SK-N-SH treated with all-trans-retinoic acid at 6 μM for 48 hours (cell line): Measurements from ENCODE around the gene PIGU.
"Not testable (repeated sequence)": the region's sequence is repeated elsewhere in the genome, so short reads cannot be mapped to it uniquely, and the experiment has no call there.

Source experiments
- ATAC-seq: fragments of 200-7000 bp; cut with Tn5 transposase; 3 replicates; pipeline ENCODE4 v1.9.1; 2020; ENCODE audit warnings: mild to moderate bottlenecking, moderate library complexity
- BACH2 ChIP-seq: fragments of 250-450 bp; sonication (Bioruptor Pico); IDR thresholded peaks from 2 replicates; pipeline ENCODE4 v1.9.0; 2021; ENCODE audit warnings: mild to moderate bottlenecking, borderline replicate concordance
- CSDC2 ChIP-seq: fragments of 250-450 bp; sonication (Bioruptor Pico); IDR thresholded peaks from 2 replicates; pipeline ENCODE4 v1.5.0; 2020; ENCODE audit warnings: mild to moderate bottlenecking, moderate library complexity
- ESRRG ChIP-seq: fragments of 250-450 bp; sonication (Bioruptor Pico); IDR thresholded peaks from 2 replicates; pipeline ENCODE4 v1.6.1; 2021; ENCODE audit warnings: mild to moderate bottlenecking
- ISL1 ChIP-seq: fragments of 250-450 bp; sonication (Bioruptor Pico); IDR thresholded peaks from 2 replicates; pipeline ENCODE4 v2.1.2; 2022; ENCODE audit warnings: mild to moderate bottlenecking, moderate library complexity
- PPARA ChIP-seq: fragments of 250-450 bp; sonication (Bioruptor Pico); IDR thresholded peaks from 2 replicates; pipeline ENCODE4 v1.5.0; 2020; ENCODE audit warnings: mild to moderate bottlenecking, borderline replicate concordance
- RARB ChIP-seq: fragments of 250-450 bp; sonication (Bioruptor Pico); IDR thresholded peaks from 2 replicates; pipeline ENCODE4 v1.8.0; 2021; ENCODE audit warnings: mild to moderate bottlenecking, moderate library complexity
- SNAI2 ChIP-seq: fragments of 250-450 bp; sonication (Bioruptor Pico); IDR thresholded peaks from 2 replicates; pipeline ENCODE4 v1.5.0; 2020; ENCODE audit warnings: mild to moderate bottlenecking, moderate library complexity
- TCF4 ChIP-seq: fragments of 250-450 bp; sonication (Bioruptor Pico); IDR thresholded peaks from 2 replicates; pipeline ENCODE4 v1.8.0; 2021; ENCODE audit warnings: mild to moderate bottlenecking, moderate library complexity, borderline replicate concordance
- TOX ChIP-seq: fragments of 250-450 bp; sonication (Bioruptor Pico); IDR thresholded peaks from 2 replicates; pipeline ENCODE4 v1.8.0; 2021; ENCODE audit warnings: mild to moderate bottlenecking, moderate library complexity, borderline replicate concordance
- ZC3H10 ChIP-seq: fragments of 250-450 bp; sonication (Bioruptor Pico); IDR thresholded peaks from 2 replicates; pipeline ENCODE4 v1.5.1; 2021; ENCODE audit warnings: mild to moderate bottlenecking, moderate library complexity
- ZFP3 ChIP-seq: fragments of 250-450 bp; sonication (Bioruptor Pico); IDR thresholded peaks from 2 replicates; pipeline ENCODE4 v1.5.0; 2020; ENCODE audit warnings: mild to moderate bottlenecking, moderate library complexity
- ZNF565 ChIP-seq: fragments of 450-650 bp; formaldehyde crosslinking; conservative IDR thresholded peaks from 2 replicates; pipeline ENCODE4 v1.5.0; 2020; ENCODE audit warnings: low read depth, mild to moderate bottlenecking, moderate library complexity
- ZNF70 ChIP-seq: fragments of 450-650 bp; formaldehyde crosslinking; IDR thresholded peaks from 2 replicates; pipeline ENCODE4 v1.5.0; 2020; ENCODE audit warnings: mild to moderate bottlenecking, moderate library complexity
- ZNF8 ChIP-seq: fragments of 450-650 bp; formaldehyde crosslinking; IDR thresholded peaks from 2 replicates; pipeline ENCODE4 v1.5.0; 2020; ENCODE audit warnings: mild to moderate bottlenecking, moderate library complexity
- TF ChIP-seq, protein P1 (sequence below): fragments of 250-450 bp; sonication (Bioruptor Pico); IDR thresholded peaks from 2 replicates; pipeline ENCODE4 v1.5.0; 2020; ENCODE audit warnings: mild to moderate bottlenecking, moderate library complexity
- TF ChIP-seq, protein P2 (sequence below): fragments of 250-450 bp; sonication (Bioruptor Pico); IDR thresholded peaks from 2 replicates; pipeline ENCODE4 v1.5.1; 2020; ENCODE audit warnings: low read depth, mild to moderate bottlenecking, moderate library complexity
- TF ChIP-seq, protein P3 (sequence below): fragments of 250-450 bp; sonication (Bioruptor Pico); IDR thresholded peaks from 2 replicates; pipeline ENCODE4 v1.5.1; 2021; ENCODE audit warnings: mild to moderate bottlenecking, moderate library complexity
- TF ChIP-seq, protein P4 (sequence below): fragments of 250-450 bp; sonication (Bioruptor Pico); IDR thresholded peaks from 2 replicates; pipeline ENCODE4 v1.8.0; 2021; ENCODE audit warnings: low read depth, mild to moderate bottlenecking, moderate library complexity, borderline replicate concordance
- TF ChIP-seq, protein P5 (sequence below): fragments of 250-450 bp; sonication (Bioruptor Pico); IDR thresholded peaks from 2 replicates; pipeline ENCODE4 v1.8.0; 2020; ENCODE audit warnings: mild to moderate bottlenecking, moderate library complexity, borderline replicate concordance

Gene PIGU

DNA sequence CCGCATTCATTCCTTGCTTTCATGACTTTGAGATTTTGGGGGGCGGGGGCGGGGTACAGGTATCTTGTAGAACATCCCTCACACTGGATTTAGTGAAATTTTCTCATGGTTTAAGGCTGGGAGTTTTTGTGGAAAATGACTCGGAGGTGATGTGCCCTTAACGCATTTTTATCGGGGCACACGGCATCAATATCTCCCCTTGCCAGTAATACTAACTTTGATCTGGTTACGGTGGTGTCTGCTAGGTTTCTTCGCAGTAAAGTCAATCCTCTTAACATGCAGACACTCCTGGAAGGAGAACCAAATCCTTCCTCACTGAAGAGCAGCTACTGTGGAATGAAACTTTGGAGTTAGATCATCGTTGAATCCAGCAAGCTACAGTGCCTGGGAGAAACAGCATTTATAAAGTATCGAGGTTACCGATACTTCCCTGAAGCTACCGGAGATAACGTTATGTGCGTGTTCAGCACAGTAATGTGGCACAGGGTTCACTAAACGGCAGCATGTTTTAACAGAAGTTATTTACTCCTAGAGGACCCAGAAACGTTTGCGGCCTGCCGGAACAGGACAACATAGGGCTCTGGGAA is 161.9 kb downstream of the PIGU start:
- ATAC-seq: peak; percentile 33
- no peak for TF ChIP-seq TCF4 (CRISPR knock-in tag)
- TF ChIP-seq PPARA (CRISPR knock-in tag): no peak
- TF ChIP-seq CSDC2 (CRISPR knock-in tag): no peak
- TF ChIP-seq ZC3H10 (CRISPR knock-in tag): no peak
- TF ChIP-seq, protein P1, sequence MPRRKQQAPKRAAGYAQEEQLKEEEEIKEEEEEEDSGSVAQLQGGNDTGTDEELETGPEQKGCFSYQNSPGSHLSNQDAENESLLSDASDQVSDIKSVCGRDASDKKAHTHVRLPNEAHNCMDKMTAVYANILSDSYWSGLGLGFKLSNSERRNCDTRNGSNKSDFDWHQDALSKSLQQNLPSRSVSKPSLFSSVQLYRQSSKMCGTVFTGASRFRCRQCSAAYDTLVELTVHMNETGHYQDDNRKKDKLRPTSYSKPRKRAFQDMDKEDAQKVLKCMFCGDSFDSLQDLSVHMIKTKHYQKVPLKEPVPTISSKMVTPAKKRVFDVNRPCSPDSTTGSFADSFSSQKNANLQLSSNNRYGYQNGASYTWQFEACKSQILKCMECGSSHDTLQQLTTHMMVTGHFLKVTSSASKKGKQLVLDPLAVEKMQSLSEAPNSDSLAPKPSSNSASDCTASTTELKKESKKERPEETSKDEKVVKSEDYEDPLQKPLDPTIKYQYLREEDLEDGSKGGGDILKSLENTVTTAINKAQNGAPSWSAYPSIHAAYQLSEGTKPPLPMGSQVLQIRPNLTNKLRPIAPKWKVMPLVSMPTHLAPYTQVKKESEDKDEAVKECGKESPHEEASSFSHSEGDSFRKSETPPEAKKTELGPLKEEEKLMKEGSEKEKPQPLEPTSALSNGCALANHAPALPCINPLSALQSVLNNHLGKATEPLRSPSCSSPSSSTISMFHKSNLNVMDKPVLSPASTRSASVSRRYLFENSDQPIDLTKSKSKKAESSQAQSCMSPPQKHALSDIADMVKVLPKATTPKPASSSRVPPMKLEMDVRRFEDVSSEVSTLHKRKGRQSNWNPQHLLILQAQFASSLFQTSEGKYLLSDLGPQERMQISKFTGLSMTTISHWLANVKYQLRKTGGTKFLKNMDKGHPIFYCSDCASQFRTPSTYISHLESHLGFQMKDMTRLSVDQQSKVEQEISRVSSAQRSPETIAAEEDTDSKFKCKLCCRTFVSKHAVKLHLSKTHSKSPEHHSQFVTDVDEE (CRISPR knock-in tag): no peak
- TF ChIP-seq TOX (CRISPR knock-in tag): no peak
- TF ChIP-seq RARB (CRISPR knock-in tag): no peak
- TF ChIP-seq, protein P2, sequence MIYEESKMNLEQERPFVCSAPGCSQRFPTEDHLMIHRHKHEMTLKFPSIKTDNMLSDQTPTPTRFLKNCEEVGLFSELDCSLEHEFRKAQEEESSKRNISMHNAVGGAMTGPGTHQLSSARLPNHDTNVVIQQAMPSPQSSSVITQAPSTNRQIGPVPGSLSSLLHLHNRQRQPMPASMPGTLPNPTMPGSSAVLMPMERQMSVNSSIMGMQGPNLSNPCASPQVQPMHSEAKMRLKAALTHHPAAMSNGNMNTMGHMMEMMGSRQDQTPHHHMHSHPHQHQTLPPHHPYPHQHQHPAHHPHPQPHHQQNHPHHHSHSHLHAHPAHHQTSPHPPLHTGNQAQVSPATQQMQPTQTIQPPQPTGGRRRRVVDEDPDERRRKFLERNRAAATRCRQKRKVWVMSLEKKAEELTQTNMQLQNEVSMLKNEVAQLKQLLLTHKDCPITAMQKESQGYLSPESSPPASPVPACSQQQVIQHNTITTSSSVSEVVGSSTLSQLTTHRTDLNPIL: no peak
- TF ChIP-seq, protein P3, sequence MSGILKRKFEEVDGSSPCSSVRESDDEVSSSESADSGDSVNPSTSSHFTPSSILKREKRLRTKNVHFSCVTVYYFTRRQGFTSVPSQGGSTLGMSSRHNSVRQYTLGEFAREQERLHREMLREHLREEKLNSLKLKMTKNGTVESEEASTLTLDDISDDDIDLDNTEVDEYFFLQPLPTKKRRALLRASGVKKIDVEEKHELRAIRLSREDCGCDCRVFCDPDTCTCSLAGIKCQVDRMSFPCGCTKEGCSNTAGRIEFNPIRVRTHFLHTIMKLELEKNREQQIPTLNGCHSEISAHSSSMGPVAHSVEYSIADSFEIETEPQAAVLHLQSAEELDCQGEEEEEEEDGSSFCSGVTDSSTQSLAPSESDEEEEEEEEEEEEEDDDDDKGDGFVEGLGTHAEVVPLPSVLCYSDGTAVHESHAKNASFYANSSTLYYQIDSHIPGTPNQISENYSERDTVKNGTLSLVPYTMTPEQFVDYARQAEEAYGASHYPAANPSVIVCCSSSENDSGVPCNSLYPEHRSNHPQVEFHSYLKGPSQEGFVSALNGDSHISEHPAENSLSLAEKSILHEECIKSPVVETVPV (CRISPR knock-in tag): no peak
- no peak for TF ChIP-seq BACH2
- no peak for TF ChIP-seq SNAI2 (CRISPR knock-in tag)
- no peak for TF ChIP-seq ESRRG (CRISPR knock-in tag)
- no peak for TF ChIP-seq ISL1
- TF ChIP-seq ZNF565 (CRISPR knock-in tag): no peak
- TF ChIP-seq, protein P4, sequence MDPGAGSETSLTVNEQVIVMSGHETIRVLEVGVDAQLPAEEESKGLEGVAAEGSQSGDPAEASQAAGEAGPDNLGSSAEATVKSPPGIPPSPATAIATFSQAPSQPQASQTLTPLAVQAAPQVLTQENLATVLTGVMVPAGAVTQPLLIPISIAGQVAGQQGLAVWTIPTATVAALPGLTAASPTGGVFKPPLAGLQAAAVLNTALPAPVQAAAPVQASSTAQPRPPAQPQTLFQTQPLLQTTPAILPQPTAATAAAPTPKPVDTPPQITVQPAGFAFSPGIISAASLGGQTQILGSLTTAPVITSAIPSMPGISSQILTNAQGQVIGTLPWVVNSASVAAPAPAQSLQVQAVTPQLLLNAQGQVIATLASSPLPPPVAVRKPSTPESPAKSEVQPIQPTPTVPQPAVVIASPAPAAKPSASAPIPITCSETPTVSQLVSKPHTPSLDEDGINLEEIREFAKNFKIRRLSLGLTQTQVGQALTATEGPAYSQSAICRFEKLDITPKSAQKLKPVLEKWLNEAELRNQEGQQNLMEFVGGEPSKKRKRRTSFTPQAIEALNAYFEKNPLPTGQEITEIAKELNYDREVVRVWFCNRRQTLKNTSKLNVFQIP: no peak
- no peak for TF ChIP-seq ZFP3
- TF ChIP-seq ZNF8 (CRISPR knock-in tag): no peak
- TF ChIP-seq ZNF70 (CRISPR knock-in tag): no peak

DNA sequence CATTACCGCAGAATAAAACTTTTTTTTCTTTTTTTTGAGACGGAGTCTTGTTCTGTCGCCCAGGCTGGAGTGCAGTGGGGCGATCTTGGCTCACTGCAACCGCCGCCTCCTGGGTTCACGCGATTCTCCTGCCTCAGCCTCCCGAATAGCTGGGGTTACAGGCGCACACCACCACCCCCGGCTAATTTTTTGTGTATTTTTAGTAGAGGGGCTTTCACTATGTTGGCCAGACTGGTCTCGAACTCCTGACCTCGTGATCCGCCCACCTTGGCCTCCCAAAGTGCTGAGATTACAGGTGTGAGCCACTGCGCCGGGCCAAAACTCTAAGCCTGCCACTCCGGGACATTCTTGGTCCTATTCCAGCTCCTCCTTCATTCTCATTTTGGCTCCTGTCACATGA is 162.9 kb downstream of the PIGU start:
- ATAC-seq: not testable (repeated sequence)

DNA sequence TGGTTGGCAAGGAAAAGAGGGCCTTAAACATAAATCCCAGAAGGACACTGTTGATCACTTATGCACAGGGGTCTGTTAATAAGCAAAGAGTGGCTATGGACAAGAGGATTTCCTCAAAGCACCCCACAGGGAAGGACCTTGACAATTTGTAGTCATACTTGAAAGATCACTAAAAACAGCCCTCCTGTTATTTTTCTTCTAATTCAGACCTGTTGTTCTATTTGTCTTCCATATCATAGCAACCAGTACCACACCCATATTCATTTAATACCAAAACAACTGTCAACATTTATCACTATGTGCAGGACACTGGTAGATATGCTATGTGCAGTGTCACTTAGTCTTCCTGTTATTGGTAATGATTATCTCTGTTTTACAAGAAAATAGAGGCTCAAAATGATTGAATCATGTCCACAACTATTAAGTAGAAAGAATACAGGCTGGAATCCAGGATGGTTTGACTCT is 163.9 kb downstream of the PIGU start:
- TF ChIP-seq ZFP3 (no peak), ZNF565 (CRISPR knock-in tag) (no peak), BACH2 (no peak), CSDC2 (CRISPR knock-in tag) (no peak), TCF4 (CRISPR knock-in tag) (no peak), ESRRG (CRISPR knock-in tag) (no peak)
- TF ChIP-seq, protein P4: no peak
- TF ChIP-seq, protein P1 (CRISPR knock-in tag): no peak
- TF ChIP-seq, protein P2: no peak
- TF ChIP-seq, protein P5, sequence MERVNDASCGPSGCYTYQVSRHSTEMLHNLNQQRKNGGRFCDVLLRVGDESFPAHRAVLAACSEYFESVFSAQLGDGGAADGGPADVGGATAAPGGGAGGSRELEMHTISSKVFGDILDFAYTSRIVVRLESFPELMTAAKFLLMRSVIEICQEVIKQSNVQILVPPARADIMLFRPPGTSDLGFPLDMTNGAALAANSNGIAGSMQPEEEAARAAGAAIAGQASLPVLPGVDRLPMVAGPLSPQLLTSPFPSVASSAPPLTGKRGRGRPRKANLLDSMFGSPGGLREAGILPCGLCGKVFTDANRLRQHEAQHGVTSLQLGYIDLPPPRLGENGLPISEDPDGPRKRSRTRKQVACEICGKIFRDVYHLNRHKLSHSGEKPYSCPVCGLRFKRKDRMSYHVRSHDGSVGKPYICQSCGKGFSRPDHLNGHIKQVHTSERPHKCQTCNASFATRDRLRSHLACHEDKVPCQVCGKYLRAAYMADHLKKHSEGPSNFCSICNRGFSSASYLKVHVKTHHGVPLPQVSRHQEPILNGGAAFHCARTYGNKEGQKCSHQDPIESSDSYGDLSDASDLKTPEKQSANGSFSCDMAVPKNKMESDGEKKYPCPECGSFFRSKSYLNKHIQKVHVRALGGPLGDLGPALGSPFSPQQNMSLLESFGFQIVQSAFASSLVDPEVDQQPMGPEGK: no peak
- ATAC-seq: no peak
